HepG2 (cell line): ENCODE measurements around the gene ANKAR. TPM values are rescaled to one million over a fixed set of nuclear protein-coding genes. Genes with fewer than 3 reads are reported as not detected.

Experiments used
- ATF4 ChIP-seq, 2 experiments: fragments of 450-650 bp in 1 of 2; sonication (generic) in 1 of 2; formaldehyde crosslinking; IDR thresholded peaks; 2 replicates each; pipeline versions ENCODE4 v1.5.0 to v1.8.0; 2020 to 2022; ENCODE audit warnings: mild to moderate bottlenecking in 1 of 2, missing genetic modification reagents in 1 of 2
- CTCF ChIP-seq: sonication (generic); formaldehyde crosslinking; IDR thresholded peaks from 2 replicates; pipeline ENCODE4 v1.5.0; 2020; ENCODE audit warnings: mild to moderate bottlenecking, missing genetic modification reagents, moderate library complexity
- DPF2 ChIP-seq: sonication (generic); formaldehyde crosslinking; IDR thresholded peaks from 2 replicates; pipeline ENCODE4 v1.4.0; 2020; ENCODE audit warnings: mild to moderate bottlenecking, low read depth, missing genetic modification reagents, borderline replicate concordance
- GPBP1L1 ChIP-seq: sonication (generic); formaldehyde crosslinking; IDR thresholded peaks from 2 replicates; pipeline ENCODE4 v1.5.0; 2020; ENCODE audit warnings: mild to moderate bottlenecking, missing genetic modification reagents
- HHEX ChIP-seq: IDR thresholded peaks from 2 replicates; pipeline ENCODE4 v1.6.1; 2016; ENCODE audit warnings: control low read depth
- HOXD1 ChIP-seq: sonication (generic); formaldehyde crosslinking; IDR thresholded peaks from 2 replicates; pipeline ENCODE4 v1.5.0; 2020; ENCODE audit warnings: missing genetic modification reagents
- JARID2 ChIP-seq: sonication (generic); formaldehyde crosslinking; IDR thresholded peaks from 2 replicates; pipeline ENCODE4 v1.8.1; 2023; ENCODE audit warnings: missing genetic modification reagents, inconsistent platforms; ENCODE audit not compliant: insufficient replicate concordance
- KAT8 ChIP-seq: IDR thresholded peaks from 2 replicates; pipeline ENCODE4 v1.6.1; 2016; ENCODE audit warnings: missing genetic modification reagents, missing compliant biosample characterization
- NFIC ChIP-seq: IDR thresholded peaks from 2 replicates; pipeline ENCODE4 v1.6.1; 2012; ENCODE audit warnings: mild to moderate bottlenecking, low read length, inconsistent platforms
- PBX2 ChIP-seq: IDR thresholded peaks from 2 replicates; pipeline ENCODE4 v1.6.1; 2016; ENCODE audit warnings: control low read depth
- STAG1 ChIP-seq: sonication (generic); formaldehyde crosslinking; IDR thresholded peaks from 2 replicates; pipeline ENCODE4 v1.4.0; 2020; ENCODE audit warnings: missing genetic modification reagents
- ZBTB7A ChIP-seq: sonication (generic); formaldehyde crosslinking; IDR thresholded peaks from 2 replicates; pipeline ENCODE4 v1.8.0; 2022; ENCODE audit warnings: mild to moderate bottlenecking, missing genetic modification reagents
- ZNF136 ChIP-seq: sonication (generic); formaldehyde crosslinking; IDR thresholded peaks from 2 replicates; pipeline ENCODE4 v1.8.1; 2022; ENCODE audit warnings: low read depth, mild to moderate bottlenecking, moderate library complexity, missing genetic modification reagents
- ZNF367 ChIP-seq: sonication (generic); formaldehyde crosslinking; IDR thresholded peaks from 2 replicates; pipeline ENCODE4 v1.4.0; 2020; ENCODE audit warnings: missing genetic modification reagents, borderline replicate concordance
- ZNF431 ChIP-seq: sonication (generic); formaldehyde crosslinking; IDR thresholded peaks from 2 replicates; pipeline ENCODE4 v1.9.0; 2022; ENCODE audit warnings: missing genetic modification reagents, low read depth, mild to moderate bottlenecking, borderline replicate concordance
- ZNF670 ChIP-seq: sonication (generic); formaldehyde crosslinking; IDR thresholded peaks from 2 replicates; pipeline ENCODE4 v1.8.0; 2022; ENCODE audit warnings: mild to moderate bottlenecking, missing genetic modification reagents, borderline replicate concordance
- ZNF766 ChIP-seq: sonication (generic); formaldehyde crosslinking; IDR thresholded peaks from 2 replicates; pipeline ENCODE4 v1.5.0; 2020; ENCODE audit warnings: missing genetic modification reagents, borderline replicate concordance
- polyA plus RNA-seq, 8 experiments: library from polyadenylated mRNA; depleted of rRNA in 3 of 8; stranded (reverse) in 7 of 8; unstranded in 1 of 8; fragments of >200 nt; fragmentation: Illumina TruSeq in 4 of 8; extraction: Trizol in 4 of 8; gene quantifications; 2 replicates each; pipeline versions ENCODE4 v1.2.1 to v1.2.3, GENCODE V29; 2011 to 2016; ENCODE audit warnings: low read depth in 4 of 8, missing spikeins in 1 of 8, mixed read lengths in 1 of 8; ENCODE audit not compliant: insufficient read depth in 1 of 8
- total RNA-seq, 5 experiments: library from RNA; depleted of rRNA; stranded (reverse); fragments of >200 nt; fragmentation: Illumina TruSeq; extraction: Trizol; gene quantifications; 2 replicates each; pipeline ENCODE4 v1.2.3, GENCODE V29; 2016; ENCODE audit warnings: low read depth in 1 of 5

ANKAR gene
- total and polyA plus RNA-seq, 2 of the 13 experiments (the other 11 are each of a cell fraction or from before 2014, with no cell fraction given) = 3.6 to 5.0 TPM

GRCh38 chr2:189633392-189633811 lies 41.1 kb upstream of the ANKAR start (continued):
- TF ChIP-seq ATF4 (CRISPR knock-in tag; IDR thresholded peaks at IDR 0.05) = no peak
- TF ChIP-seq ZNF136 (CRISPR knock-in tag) = no peak
- no peak for TF ChIP-seq HHEX (CRISPR knock-in tag)
- TF ChIP-seq ZNF670 = no peak
- TF ChIP-seq ZNF367 = no peak
- TF ChIP-seq PBX2 (CRISPR knock-in tag) = no peak
- no peak for TF ChIP-seq DPF2 (CRISPR knock-in tag)
- TF ChIP-seq CTCF = peak; percentile 53
- TF ChIP-seq GPBP1L1 (CRISPR knock-in tag) = no peak
- no peak for TF ChIP-seq ZNF766 (CRISPR knock-in tag)
- TF ChIP-seq STAG1 (CRISPR knock-in tag) = peak; percentile 67
- no peak for TF ChIP-seq ZNF431 (CRISPR knock-in tag)
- no peak for TF ChIP-seq HOXD1 (CRISPR knock-in tag)
- TF ChIP-seq KAT8 (CRISPR knock-in tag) = no peak
- no peak for TF ChIP-seq JARID2 (CRISPR knock-in tag)
- no peak for TF ChIP-seq ZBTB7A (CRISPR knock-in tag)
- TF ChIP-seq NFIC = no peak
